Measurements from ENCODE around the gene GATB.

GRCh38 chr4:151656058-151656457 lies 104.7 kb downstream of the GATB start:
- TF ChIP-seq POLR2AphosphoS5 (IDR thresholded peaks at IDR 0.05; ENCODE audit: borderline replicate concordance, low read depth, low read length) (no peak), EZH2 (IDR thresholded peaks at IDR 0.05) (no peak), FOXP2 (optimal IDR thresholded peaks at IDR 0.05; ENCODE audit: control extremely low read depth, extremely low read length, insufficient read depth) (no peak)
